Brain pericyte (primary cell): ENCODE results near the gene ARHGAP40.

Experiments
- DNase-seq: peaks from one replicate; pipeline ENCODE4 v3.0.0-alpha.2; 2012; ENCODE audit warnings: low read depth, low spot score

ARHGAP40 gene

DNA sequence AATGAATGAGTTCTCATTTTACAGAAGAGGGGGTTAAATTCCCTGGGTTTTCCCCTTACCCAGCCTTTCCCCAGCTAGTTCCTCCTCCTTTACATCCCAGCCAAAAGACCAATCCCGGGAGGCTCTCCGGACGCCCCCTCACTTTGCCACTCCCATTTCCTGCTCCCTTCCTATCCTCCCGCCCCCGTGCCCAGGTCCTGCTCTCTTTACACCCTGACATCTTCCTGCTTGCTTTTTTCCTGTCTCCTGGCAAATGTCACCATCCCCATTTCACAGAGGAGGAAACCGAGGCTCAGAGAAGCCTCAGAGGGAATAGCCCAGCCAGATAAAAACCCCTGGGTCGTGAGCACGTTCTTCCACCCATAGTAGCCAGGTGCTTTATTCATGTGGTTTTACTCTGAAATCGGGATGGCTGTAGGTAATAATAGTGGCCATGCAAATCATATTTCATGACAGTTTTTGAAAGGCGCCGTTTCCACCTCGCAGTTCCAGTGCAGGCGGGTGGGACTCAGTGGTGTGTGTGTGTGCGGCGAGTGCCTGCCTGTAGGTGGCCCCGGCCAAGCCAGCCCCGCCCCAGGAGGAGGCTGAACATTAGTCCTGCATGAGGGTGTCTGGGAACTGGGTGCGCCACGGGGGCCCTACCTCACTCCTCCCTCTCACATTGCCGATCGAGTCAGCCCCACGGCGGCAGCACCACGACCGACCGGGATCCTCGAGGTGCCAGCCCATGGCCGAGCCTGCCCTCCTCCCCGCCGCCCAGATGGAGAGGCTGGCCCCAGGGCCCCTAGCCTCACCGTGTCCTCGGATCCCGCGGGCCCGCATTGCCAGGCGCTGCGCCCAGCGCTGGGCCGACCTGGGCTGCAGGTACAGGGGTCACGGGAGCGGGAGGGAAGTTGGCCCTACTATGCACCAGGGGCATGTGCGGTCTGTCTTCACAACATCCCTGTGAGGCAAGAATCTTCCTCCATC, at the start of gene ARHGAP40:
Gene ARHGAP40 (plus strand): TSS at position 594 of the 969 bp plus-strand sequence.
- no peak for DNase-seq

- DNase-seq: no peak
Observed at GRCh38 chr20:38554986-38555385, 46.6 kb upstream of the ARHGAP40 start.

DNA sequence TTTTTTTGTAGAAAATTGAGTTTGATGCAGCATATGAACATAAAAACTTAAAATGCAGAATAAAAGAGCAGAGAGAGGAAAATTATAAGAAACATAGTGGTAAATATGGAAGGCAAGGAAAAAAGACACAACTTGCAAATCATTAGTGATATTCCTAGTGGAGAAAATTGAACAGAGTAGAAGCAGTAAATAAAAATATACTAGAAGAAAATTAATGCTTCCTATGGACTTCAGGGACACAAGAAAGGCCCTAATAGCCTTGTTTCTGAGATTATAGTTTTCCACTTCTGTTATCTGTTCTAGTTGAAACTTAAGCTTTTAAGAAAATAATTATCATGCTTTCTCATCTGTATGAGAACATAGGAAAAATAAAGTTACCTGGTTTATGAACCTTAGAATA, 46.2 kb upstream of the ARHGAP40 start:
- DNase-seq: no peak

GRCh38 chr20:38557174-38557573, 44.4 kb upstream of the ARHGAP40 start:
- DNase-seq: no peak

DNA sequence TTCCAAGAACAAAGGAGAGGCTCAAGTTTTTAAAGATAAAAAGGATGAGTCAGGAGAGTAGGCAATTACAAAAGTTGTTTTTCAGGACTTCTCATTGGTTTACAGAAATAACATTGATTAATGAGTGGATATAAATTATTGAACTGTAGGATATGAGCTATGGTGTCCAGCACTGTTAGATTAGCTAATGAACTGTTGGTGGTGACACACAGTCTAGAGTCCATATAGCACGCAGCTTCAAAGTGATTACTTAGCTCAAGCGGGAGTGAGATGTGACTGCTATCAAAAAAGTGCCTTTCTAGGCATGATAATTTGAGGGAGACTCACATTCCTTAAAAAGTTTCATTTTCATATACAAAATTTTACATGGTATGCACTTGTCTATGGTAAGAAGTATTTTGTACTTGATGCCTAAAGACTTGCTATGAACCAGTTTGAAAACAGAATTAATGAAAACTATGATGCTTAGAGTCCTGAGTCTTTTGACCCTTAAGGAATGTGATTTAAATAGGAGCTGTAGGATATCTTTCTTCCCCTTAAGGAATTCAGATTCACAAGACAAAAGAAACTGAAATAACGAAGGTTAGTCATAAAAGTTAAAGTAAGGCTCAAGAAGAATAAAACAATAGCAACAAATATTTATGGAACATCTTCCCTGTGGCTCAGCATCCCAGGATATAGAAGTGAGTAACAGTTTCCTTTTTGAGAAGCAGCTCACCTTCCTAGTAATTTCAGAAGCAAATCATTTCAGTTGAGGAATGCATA, 42.8 kb upstream of the ARHGAP40 start:
- no peak for DNase-seq

DNA sequence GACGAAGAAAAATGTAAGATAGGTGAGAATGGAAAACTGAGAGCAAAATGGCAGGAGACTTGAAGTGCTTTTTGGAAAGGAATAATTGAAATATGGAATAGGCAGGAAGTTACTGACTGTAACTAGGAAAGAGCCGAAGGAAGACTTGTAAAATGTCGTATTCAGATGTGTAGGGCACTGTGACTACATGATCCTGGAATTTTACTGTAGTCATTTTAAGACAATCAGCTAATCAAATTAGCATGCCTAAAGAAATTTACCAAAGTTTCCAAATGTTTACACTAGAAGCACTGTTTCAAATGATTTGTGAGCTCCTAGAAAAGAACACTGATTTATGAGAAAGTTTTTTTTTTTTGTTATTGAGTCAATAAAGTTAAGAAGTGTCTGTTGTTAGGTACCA, 41.8 kb upstream of the ARHGAP40 start:
- no peak for DNase-seq

DNA sequence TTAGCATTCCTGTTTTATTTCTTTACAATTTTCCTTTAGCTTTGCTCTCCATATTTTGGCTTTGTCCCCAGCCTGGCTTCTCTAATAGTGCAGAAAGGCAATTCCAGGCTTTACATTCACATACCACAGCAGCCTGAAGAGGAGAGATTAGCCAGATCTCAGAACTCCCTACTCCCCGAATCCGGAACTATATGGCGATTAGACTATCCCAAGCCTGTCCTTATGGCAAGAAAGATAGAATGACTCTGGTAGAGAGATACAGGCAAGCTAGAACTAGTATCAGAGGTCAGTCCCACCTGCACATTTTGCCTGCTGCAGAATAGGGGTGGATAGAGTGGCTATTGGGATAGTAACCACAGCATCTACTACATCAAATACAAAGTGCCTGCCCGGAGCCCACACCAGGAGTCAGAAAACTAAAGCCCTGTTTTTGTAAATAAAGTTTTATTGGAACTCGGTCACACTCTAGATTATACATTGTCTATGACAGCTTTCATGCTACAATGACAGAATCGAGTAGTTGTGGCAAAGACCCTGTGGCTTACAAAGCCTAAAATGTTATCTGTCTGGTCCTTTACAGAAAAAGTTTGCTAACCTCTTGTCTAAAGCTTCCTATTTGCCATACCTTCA, 37.7 kb upstream of the ARHGAP40 start:
- DNase-seq: no peak

- DNase-seq: no peak
Observed at GRCh38 chr20:38564680-38565079, 36.9 kb upstream of the ARHGAP40 start.

- DNase-seq: no peak
Observed at GRCh38 chr20:38566036-38566598, 35.5 kb upstream of the ARHGAP40 start.

DNA sequence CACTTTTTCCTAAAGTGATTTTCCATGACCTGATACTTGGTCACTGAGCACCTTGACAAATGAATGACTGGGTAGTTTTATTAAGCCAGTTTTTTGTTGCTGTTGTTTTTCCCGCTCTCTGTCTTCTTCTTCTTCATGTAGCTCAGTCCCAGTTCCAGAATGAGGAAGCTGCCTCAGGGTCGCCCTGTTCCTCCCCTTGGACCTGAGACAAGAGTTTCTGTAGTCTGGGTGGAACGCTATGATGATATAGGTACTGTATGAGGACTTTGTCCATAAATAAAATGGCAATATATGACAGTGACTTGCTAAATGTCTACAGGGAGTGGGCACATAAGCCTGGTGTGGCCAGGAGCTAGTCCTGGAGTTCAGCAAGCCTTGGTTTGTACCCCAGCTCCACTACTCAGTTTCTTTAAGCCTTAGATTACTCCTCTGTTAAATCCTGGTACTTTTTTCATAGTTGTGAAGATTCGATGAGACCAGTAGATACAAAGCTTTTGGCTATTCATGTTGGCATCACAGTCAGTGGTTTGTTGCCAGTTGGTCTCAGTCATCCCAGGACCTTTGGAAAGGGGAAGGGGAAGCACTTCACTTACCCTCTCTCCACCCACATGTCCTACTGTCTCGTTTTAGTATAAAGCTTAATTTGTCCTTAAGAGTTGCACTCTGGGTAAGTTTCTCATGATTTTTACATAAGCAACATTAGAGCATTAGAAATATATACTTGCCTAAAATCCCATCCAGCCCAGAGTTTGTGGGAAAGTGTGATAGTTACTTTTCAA, 31.7 kb upstream of the ARHGAP40 start:
- no peak for DNase-seq

- DNase-seq: no peak
Observed at GRCh38 chr20:38573413-38573812, 28.2 kb upstream of the ARHGAP40 start.

- no peak for DNase-seq
Observed at GRCh38 chr20:38579219-38579910, 22.2 kb upstream of the ARHGAP40 start.

DNA sequence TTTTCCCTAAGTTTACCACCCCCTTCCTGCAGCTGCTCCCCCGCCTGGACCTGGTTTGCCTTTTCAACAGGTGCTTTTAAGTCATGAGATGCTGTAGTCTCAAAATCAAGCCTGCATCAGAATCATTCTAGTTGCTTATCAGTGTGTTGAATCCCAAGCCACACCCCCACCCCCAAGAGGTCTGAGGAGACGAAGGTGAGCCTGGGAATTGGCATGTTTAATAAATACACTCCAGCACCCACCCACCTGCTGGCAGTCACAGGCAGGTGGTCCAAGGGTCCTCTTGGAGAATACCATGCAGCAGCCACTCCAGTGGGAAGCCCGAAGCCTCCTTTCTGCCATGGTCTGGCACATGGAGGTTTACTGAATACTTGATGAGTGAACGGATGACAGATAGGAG, 21.7 kb upstream of the ARHGAP40 start:
- no peak for DNase-seq

DNA sequence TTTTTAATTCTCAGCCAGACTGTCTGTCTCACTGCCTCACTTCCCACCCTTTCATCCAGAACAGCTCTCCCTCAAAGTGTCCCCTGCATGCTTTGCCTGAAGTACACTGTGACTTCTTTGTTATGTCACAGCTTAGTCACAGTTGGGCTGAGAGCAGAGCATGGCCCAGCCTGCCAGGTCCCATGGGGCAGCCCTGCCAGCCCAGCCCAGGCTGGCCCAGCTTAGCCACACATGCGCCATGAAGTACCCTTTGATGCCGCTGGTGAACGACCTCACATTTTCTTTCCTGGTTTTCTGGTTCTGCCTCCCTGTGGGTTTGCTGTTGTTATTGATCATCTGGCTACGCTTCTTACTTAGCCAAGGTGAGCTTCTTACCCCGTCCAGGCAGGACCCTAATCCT, 20.6 kb upstream of the ARHGAP40 start, which contains the start of gene ADIG:
Gene ADIG (plus strand): TSS at position 185 of the 400 bp plus-strand sequence. CDS start 54 bp downstream, at position 239.
- no peak for DNase-seq

DNA sequence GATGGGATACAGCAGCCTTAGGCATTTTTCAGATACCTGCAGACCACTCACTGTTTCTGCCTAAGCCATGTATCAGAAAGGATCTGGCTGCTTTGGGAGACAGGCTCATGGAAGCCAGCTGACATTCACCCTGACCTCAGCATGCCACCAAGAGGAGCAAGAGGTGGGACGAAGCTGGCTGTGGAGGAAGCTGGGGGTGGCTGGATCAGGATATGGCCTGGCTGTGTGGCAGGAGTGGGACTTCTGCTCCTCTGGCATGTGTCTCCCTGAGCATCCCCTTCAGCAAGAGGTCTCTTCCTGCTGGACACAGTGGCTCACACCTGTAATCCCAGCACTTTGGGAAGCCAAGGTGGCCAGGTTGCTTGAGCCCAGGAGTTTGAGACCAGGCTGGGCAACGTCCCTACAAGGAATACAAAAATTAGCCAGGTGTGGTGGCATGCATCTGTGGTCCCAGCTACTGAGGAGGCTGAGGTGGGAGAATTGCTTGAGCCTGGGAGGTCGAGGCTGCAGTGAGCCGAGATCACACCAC, 19.7 kb upstream of the ARHGAP40 start:
- DNase-seq: no peak

GRCh38 chr20:38583306-38583705, 18.3 kb upstream of the ARHGAP40 start:
- no peak for DNase-seq

GRCh38 chr20:38584099-38584763, 17.4 kb upstream of the ARHGAP40 start:
- no peak for DNase-seq

DNA sequence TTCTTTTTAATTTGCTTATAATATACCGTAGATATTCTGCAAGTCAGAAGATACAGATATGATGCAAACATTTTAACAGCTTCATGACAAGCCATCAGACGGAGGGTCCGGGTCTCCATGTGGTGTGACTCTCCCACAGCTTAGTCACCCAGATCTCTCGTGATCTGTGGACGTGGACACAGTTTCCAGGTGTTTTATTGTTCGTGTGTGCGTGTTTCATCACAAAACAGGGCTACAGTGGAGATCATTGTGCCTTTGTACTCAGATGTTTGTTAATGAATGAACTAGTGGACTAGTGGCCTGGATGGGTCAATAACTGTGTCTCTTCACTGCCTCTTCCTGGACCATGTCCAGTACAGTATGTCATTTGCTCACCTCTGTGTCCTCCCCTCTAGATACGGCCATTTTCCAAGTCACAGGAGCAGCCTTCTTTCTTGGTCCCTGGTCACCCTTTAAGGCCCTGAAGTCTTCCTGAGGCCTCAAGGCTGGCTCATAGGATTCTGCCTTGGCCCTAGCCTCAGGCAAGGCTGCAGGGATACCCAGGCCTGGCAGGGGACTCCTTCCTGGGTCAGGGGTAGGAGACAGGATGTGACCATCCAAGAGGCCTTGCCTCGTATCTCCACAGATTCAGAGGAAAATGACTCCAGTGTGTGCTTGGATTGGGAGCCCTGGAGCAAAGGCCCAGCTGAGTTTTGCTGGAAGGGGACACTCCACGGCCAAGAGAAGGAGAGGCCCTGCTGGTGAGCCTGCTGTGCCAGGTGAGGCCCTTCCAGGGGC, 16.0 kb upstream of the ARHGAP40 start:
- no peak for DNase-seq

DNA sequence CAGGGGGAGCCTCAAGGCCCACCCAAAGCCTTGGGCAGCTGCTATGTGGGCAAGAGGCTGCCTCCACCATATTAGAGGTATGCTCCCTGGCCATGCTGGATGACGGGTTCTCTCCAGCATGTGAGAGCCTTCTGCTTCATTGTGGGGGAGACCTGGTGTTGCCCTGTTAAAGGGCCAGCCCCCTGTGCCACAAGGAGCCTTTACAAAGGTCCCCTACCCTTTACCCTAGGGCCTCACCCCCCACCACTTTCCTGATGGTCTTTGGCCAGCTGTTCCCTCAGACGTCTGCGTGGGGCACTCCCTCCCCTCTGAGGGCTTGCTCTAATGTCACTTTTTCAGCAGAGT, 15.5 kb upstream of the ARHGAP40 start:
- DNase-seq: no peak
